GM23338 (cell line): ENCODE measurements around the gene ATP2A3. TPM values are rescaled to one million over a fixed set of nuclear protein-coding genes. Genes with fewer than 3 reads are reported as not detected.

Source experiments
- ATAC-seq: fragments of 200-7000 bp; cut with Tn5 transposase; 3 replicates; pipeline ENCODE4 v1.9.1; 2020
- DNase-seq: peaks from one replicate; pipeline ENCODE4 v3.0.0-alpha.2; 2015; ENCODE audit warnings: low spot score
- H2AFZ ChIP-seq: fragments of 200-600 bp; sonication (generic); 2 replicates; pipeline ENCODE4 v1.8.0; 2016; ENCODE audit warnings: antibody characterized with exemption, mild to moderate bottlenecking, moderate library complexity
- H3F3A ChIP-seq: fragments of 200-600 bp; sonication (generic); replicated peaks from 2 replicates; pipeline ENCODE4 v1.8.0; 2017; ENCODE audit warnings: antibody characterized with exemption, mixed run types, low read depth
- H3K27ac ChIP-seq: fragments of 200-600 bp; sonication (generic); 2 replicates; pipeline ENCODE4 v1.6.1; 2016; ENCODE audit warnings: low read depth
- H3K27me3 ChIP-seq: fragments of 200-600 bp; sonication (generic); 2 replicates; pipeline ENCODE4 v1.8.0; 2016; ENCODE audit warnings: mild to moderate bottlenecking, mixed run types, moderate library complexity; ENCODE audit not compliant: insufficient read depth
- H3K36me3 ChIP-seq: fragments of 200-600 bp; sonication (generic); 2 replicates; pipeline ENCODE4 v1.8.0; 2016; ENCODE audit warnings: mild to moderate bottlenecking; ENCODE audit not compliant: insufficient read depth
- H3K4me1 ChIP-seq: fragments of 200-600 bp; sonication (generic); 2 replicates; pipeline ENCODE4 v1.8.0; 2016; ENCODE audit warnings: mild to moderate bottlenecking, moderate library complexity; ENCODE audit not compliant: insufficient read depth
- H3K4me2 ChIP-seq: fragments of 200-600 bp; sonication (generic); 2 replicates; pipeline ENCODE4 v1.7.1; 2017; ENCODE audit warnings: mixed run types
- H3K4me3 ChIP-seq: fragments of 200-600 bp; sonication (generic); 2 replicates; pipeline ENCODE4 v1.6.1; 2016; ENCODE audit warnings: mixed run types
- H3K79me2 ChIP-seq: fragments of 200-600 bp; sonication (generic); replicated peaks from 2 replicates; pipeline ENCODE4 v1.8.0; 2017; ENCODE audit warnings: mild to moderate bottlenecking; ENCODE audit not compliant: insufficient read depth
- H3K9me2 ChIP-seq: fragments of 200-600 bp; sonication (generic); 2 replicates; pipeline ENCODE4 v1.8.0; 2017; ENCODE audit not compliant: insufficient read depth
- H4K20me1 ChIP-seq: fragments of 200-600 bp; sonication (generic); replicated peaks from 2 replicates; pipeline ENCODE4 v1.8.0; 2017; ENCODE audit warnings: mild to moderate bottlenecking; ENCODE audit not compliant: insufficient read depth
- H3K27ac Mint-ChIP-seq: 2 replicates; pipeline ENCODE4 v1.8.0; 2020; ENCODE audit warnings: inconsistent platforms, mild to moderate bottlenecking, moderate library complexity, mixed read lengths
- H3K27me3 Mint-ChIP-seq: 3 replicates; pipeline ENCODE4 v1.8.0; 2022; ENCODE audit warnings: low read depth, mild to moderate bottlenecking, moderate library complexity, mixed read lengths, inconsistent platforms; ENCODE audit not compliant: insufficient read depth, poor library complexity
- H3K36me3 Mint-ChIP-seq: 3 replicates; pipeline ENCODE4 v1.8.0; 2021; ENCODE audit warnings: low read depth, mild to moderate bottlenecking, inconsistent platforms, moderate library complexity, mixed read lengths
- H3K4me1 Mint-ChIP-seq: 3 replicates; pipeline ENCODE4 v1.8.0; 2020; ENCODE audit warnings: mild to moderate bottlenecking, inconsistent platforms, mixed read lengths
- H3K4me3 Mint-ChIP-seq: 3 replicates; pipeline ENCODE4 v1.8.0; 2021; ENCODE audit warnings: moderate library complexity, mild to moderate bottlenecking, inconsistent platforms, mixed read lengths
- H3K9me3 Mint-ChIP-seq: 3 replicates; pipeline ENCODE4 v1.8.0; 2020; ENCODE audit warnings: moderate library complexity, mild to moderate bottlenecking, inconsistent platforms, mixed read lengths
- JUNB ChIP-seq: IDR thresholded peaks from one replicate; pipeline ENCODE4 v1.6.1; 2016; ENCODE audit warnings: antibody characterized with exemption; ENCODE audit not compliant: unreplicated experiment
- polyA plus RNA-seq: library from polyadenylated mRNA; unstranded; fragments of >200 nt; fragmentation: Nextera tagmentation; extraction: Ambion mirVana; gene quantifications from 2 replicates; pipeline ENCODE4 v1.2.1, GENCODE V29; 2016
- total RNA-seq: library from RNA; depleted of rRNA; stranded (reverse); fragments of >200 nt; shearing (Covaris generic); gene quantifications from 2 replicates; pipeline ENCODE4 v1.2.3, GENCODE V29; 2014
- TF ChIP-seq, protein P1 (sequence below): fragments of 250-450 bp; sonication (Bioruptor Pico); IDR thresholded peaks from 2 replicates; pipeline ENCODE4 v1.5.0; 2020; ENCODE audit warnings: mild to moderate bottlenecking, moderate library complexity
- TF ChIP-seq, protein P2 (sequence below): IDR thresholded peaks from 2 replicates; pipeline ENCODE4 v1.6.1; 2016; ENCODE audit warnings: antibody characterized with exemption

The ATP2A3 gene
- total and polyA plus RNA-seq, 2 experiments from 2014 or later: 9.6 to 35.2 TPM

DNA sequence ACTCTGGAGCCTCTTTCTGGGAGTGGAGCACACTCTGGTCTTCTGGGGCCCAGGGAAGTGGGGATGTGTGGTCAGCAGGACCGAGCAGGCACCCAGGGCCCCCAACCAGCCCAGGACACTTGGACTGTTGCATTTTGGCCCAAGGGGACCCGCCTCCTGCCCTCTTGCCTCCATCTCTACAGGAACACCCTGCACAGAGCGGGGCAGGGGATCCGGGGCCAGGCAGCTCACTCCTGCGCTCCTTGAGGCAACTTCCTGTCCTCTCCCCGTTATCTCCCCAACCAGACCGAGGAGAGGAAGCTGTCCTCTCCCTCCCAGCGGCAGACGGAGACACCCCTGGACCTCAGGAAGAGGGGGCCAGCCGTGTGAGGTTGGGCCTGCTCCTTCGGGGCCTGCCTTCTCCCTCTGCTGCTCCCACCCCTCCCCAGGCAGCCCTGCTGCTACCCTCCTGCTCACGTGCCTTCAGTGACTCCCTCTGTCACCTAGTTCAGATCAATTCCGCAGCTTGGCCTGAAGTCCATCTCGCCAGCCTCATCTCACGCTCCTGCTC, 10.0 kb upstream of the ATP2A3 start:
- no peaks in the 10 kb centered on the region for H3K27me3 ChIP-seq
- no peak overlapping the region for H3K27ac ChIP-seq
- no peaks in the 10 kb centered on the region for H3K9me2 ChIP-seq
- H2AFZ ChIP-seq: no peak overlapping the region
- TF ChIP-seq, protein P1, sequence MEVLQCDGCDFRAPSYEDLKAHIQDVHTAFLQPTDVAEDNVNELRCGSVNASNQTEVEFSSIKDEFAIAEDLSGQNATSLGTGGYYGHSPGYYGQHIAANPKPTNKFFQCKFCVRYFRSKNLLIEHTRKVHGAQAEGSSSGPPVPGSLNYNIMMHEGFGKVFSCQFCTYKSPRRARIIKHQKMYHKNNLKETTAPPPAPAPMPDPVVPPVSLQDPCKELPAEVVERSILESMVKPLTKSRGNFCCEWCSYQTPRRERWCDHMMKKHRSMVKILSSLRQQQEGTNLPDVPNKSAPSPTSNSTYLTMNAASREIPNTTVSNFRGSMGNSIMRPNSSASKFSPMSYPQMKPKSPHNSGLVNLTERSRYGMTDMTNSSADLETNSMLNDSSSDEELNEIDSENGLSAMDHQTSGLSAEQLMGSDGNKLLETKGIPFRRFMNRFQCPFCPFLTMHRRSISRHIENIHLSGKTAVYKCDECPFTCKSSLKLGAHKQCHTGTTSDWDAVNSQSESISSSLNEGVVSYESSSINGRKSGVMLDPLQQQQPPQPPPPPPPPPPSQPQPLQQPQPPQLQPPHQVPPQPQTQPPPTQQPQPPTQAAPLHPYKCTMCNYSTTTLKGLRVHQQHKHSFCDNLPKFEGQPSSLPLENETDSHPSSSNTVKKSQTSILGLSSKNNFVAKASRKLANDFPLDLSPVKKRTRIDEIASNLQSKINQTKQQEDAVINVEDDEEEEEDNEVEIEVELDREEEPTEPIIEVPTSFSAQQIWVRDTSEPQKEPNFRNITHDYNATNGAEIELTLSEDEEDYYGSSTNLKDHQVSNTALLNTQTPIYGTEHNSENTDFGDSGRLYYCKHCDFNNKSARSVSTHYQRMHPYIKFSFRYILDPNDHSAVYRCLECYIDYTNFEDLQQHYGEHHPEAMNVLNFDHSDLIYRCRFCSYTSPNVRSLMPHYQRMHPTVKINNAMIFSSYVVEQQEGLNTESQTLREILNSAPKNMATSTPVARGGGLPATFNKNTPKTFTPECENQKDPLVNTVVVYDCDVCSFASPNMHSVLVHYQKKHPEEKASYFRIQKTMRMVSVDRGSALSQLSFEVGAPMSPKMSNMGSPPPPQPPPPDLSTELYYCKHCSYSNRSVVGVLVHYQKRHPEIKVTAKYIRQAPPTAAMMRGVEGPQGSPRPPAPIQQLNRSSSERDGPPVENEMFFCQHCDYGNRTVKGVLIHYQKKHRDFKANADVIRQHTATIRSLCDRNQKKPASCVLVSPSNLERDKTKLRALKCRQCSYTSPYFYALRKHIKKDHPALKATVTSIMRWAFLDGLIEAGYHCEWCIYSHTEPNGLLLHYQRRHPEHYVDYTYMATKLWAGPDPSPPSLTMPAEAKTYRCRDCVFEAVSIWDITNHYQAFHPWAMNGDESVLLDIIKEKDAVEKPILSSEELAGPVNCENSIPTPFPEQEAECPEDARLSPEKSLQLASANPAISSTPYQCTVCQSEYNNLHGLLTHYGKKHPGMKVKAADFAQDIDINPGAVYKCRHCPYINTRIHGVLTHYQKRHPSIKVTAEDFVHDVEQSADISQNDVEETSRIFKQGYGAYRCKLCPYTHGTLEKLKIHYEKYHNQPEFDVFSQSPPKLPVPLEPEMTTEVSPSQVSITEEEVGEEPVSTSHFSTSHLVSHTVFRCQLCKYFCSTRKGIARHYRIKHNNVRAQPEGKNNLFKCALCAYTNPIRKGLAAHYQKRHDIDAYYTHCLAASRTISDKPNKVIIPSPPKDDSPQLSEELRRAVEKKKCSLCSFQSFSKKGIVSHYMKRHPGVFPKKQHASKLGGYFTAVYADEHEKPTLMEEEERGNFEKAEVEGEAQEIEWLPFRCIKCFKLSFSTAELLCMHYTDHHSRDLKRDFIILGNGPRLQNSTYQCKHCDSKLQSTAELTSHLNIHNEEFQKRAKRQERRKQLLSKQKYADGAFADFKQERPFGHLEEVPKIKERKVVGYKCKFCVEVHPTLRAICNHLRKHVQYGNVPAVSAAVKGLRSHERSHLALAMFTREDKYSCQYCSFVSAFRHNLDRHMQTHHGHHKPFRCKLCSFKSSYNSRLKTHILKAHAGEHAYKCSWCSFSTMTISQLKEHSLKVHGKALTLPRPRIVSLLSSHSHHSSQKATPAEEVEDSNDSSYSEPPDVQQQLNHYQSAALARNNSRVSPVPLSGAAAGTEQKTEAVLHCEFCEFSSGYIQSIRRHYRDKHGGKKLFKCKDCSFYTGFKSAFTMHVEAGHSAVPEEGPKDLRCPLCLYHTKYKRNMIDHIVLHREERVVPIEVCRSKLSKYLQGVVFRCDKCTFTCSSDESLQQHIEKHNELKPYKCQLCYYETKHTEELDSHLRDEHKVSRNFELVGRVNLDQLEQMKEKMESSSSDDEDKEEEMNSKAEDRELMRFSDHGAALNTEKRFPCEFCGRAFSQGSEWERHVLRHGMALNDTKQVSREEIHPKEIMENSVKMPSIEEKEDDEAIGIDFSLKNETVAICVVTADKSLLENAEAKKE (CRISPR knock-in tag): no peak
- no peaks in the 10 kb centered on the region for H3K4me1 ChIP-seq
- peaks cover 19% of the 10 kb centered on the region for H3K4me1 Mint-ChIP-seq
- no peak overlapping the region for H3K27ac Mint-ChIP-seq
- H3K4me3 ChIP-seq: no peak overlapping the region
- H3K27me3 Mint-ChIP-seq: peaks cover 19% of the 10 kb centered on the region
- no peaks in the 10 kb centered on the region for H3K36me3 ChIP-seq
- no peaks in the 10 kb centered on the region for H4K20me1 ChIP-seq
- H3K4me2 ChIP-seq: no peak overlapping the region
- peaks cover 9% of the 10 kb centered on the region for H3K9me3 Mint-ChIP-seq
- H3K4me3 Mint-ChIP-seq: no peak overlapping the region
- no peaks in the 10 kb centered on the region for H3F3A ChIP-seq
- peaks cover 8% of the 10 kb centered on the region for H3K36me3 Mint-ChIP-seq
- no peaks in the 10 kb centered on the region for H3K79me2 ChIP-seq
- ATAC-seq (no peak), DNase-seq (no peak)

DNA sequence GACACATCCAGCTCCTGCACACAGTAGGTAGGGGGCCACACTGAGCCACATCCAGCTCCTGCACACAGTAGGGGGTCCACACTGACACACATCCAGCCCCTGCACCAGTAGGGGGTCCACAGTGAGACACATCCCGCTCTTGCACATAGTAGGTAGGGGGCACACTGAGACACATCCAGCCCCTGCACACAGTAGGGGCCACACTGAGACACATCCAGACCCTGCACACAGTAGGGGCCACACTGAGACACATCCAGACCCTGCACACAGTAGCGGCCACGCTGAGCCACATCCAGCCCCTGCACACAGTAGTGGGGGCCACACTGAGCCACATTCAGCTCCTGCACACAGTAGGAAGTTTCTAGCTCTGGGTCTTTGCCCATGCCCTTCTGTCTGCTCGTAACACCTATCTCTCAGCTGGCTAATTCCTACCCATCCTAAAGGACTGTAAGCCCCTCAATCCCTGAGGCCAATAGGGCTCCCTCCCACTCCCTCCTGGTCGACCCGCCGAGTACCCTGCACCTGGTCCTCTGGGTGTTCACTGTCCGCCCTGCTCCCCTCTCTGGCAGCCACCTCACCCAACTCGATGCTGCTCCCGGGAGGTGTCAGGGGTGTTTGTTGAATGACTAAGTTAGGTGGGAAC, 9.4 kb upstream of the ATP2A3 start:
- no peaks in the 10 kb centered on the region for H3K79me2 ChIP-seq
- no peaks in the 10 kb centered on the region for H3K4me1 ChIP-seq
- no peaks in the 10 kb centered on the region for H4K20me1 ChIP-seq
- Mint-ChIP-seq H3K4me1 (peaks cover 19% of the 10 kb centered on the region), H3K36me3 (peaks cover 8% of the 10 kb centered on the region), H3K27me3 (peaks cover 22% of the 10 kb centered on the region), H3K9me3 (peaks cover 9% of the 10 kb centered on the region), H3K4me3 (no peak overlapping the region), H3K27ac (no peak overlapping the region)
- no peak overlapping the region for H3K4me2 ChIP-seq
- H3K4me3 ChIP-seq: no peak overlapping the region
- H3K27me3 ChIP-seq: no peaks in the 10 kb centered on the region
- no peaks in the 10 kb centered on the region for H3K36me3 ChIP-seq
- no peaks in the 10 kb centered on the region for H3K9me2 ChIP-seq
- ATAC-seq (no peak), DNase-seq (no peak)
- H2AFZ ChIP-seq: no peak overlapping the region
- no peak overlapping the region for H3K27ac ChIP-seq
- no peaks in the 10 kb centered on the region for H3F3A ChIP-seq
- TF ChIP-seq, protein P2, sequence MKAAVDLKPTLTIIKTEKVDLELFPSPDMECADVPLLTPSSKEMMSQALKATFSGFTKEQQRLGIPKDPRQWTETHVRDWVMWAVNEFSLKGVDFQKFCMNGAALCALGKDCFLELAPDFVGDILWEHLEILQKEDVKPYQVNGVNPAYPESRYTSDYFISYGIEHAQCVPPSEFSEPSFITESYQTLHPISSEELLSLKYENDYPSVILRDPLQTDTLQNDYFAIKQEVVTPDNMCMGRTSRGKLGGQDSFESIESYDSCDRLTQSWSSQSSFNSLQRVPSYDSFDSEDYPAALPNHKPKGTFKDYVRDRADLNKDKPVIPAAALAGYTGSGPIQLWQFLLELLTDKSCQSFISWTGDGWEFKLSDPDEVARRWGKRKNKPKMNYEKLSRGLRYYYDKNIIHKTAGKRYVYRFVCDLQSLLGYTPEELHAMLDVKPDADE: no peak
- TF ChIP-seq, protein P1 (CRISPR knock-in tag): no peak
- no peak for TF ChIP-seq JUNB
